ENCODE data around the gene SPATA7.
"Not testable (repeated sequence)": the region's sequence is repeated elsewhere in the genome, so short reads cannot be mapped to it uniquely, and the experiment has no call there.

Gene SPATA7

GRCh38 chr14:88385212-88386101 is at the start of gene SPATA7:
SPATA7 (plus strand) TSS chr14:88385657; CDS start chr14:88385819, 162 bp downstream.
- peak; percentile 94 for DNase-seq (ENCODE audit: low spot score)

GRCh38 chr14:88340357-88340756 is 45.1 kb upstream of the SPATA7 start:
- DNase-seq (ENCODE audit: low spot score), result no peak

GRCh38 chr14:88342980-88343379 is 42.5 kb upstream of the SPATA7 start:
- no peak for DNase-seq (ENCODE audit: low spot score)

- DNase-seq (ENCODE audit: low spot score), result no peak
Observed at GRCh38 chr14:88346048-88346639, 39.3 kb upstream of the SPATA7 start.

GRCh38 chr14:88348546-88348945 is 36.9 kb upstream of the SPATA7 start:
- DNase-seq (ENCODE audit: low spot score), result no peak

- DNase-seq (ENCODE audit: low spot score), result no peak
Observed at GRCh38 chr14:88351966-88352691, 33.3 kb upstream of the SPATA7 start.

- DNase-seq (ENCODE audit: low spot score), result no peak
Observed at GRCh38 chr14:88352698-88353097, 32.8 kb upstream of the SPATA7 start.

GRCh38 chr14:88354358-88354757 is 31.1 kb upstream of the SPATA7 start:
- no peak for DNase-seq (ENCODE audit: low spot score)

GRCh38 chr14:88359500-88359899 is 26.0 kb upstream of the SPATA7 start:
- no peak for DNase-seq (ENCODE audit: low spot score)

GRCh38 chr14:88363644-88364043 is 21.8 kb upstream of the SPATA7 start:
- DNase-seq (ENCODE audit: low spot score), result no peak

- no peak for DNase-seq (ENCODE audit: low spot score)
Observed at GRCh38 chr14:88364710-88365413, 20.6 kb upstream of the SPATA7 start.

GRCh38 chr14:88369496-88369895 is 16.0 kb upstream of the SPATA7 start:
- DNase-seq (ENCODE audit: low spot score), result no peak

GRCh38 chr14:88379706-88380343 is 5.6 kb upstream of the SPATA7 start:
- DNase-seq (ENCODE audit: low spot score), result no peak

GRCh38 chr14:88380405-88380804 is 5.1 kb upstream of the SPATA7 start:
- DNase-seq (ENCODE audit: low spot score), result peak; percentile 5

- not testable (repeated sequence) for DNase-seq (ENCODE audit: low spot score)
Observed at GRCh38 chr14:88381634-88382033, 3.8 kb upstream of the SPATA7 start.

GRCh38 chr14:88384718-88385117 is 739 bp upstream of the SPATA7 start:
- peak; percentile 4 for DNase-seq (ENCODE audit: low spot score)

- no peak for DNase-seq (ENCODE audit: low spot score)
Observed at GRCh38 chr14:88386256-88386794, 868 bp downstream of the SPATA7 start.

GRCh38 chr14:88388741-88389282 is 3.4 kb downstream of the SPATA7 start:
- DNase-seq (ENCODE audit: low spot score), result no peak

GRCh38 chr14:88392609-88393008 is 7.2 kb downstream of the SPATA7 start:
- no peak for DNase-seq (ENCODE audit: low spot score)

GRCh38 chr14:88411039-88411438 is 25.6 kb downstream of the SPATA7 start:
- no peak for DNase-seq (ENCODE audit: low spot score)

- DNase-seq (ENCODE audit: low spot score), result no peak
Observed at GRCh38 chr14:88417594-88417993, 32.1 kb downstream of the SPATA7 start.
